Stimulated activated CD8-positive, alpha-beta memory T cell treated with anti-CD3 and anti-CD28 coated beads, Interleukin-7, amount 100 ng/mL, for 1 hour (primary cell): Measurements from ENCODE around the gene FSCN2.

Experiments used
- DNase-seq, 2 donors: peaks; one replicate each; pipeline ENCODE4 v3.0.0-alpha.2; 2020; ENCODE audit warnings: low read depth in 2 of 2

FSCN2 gene

GRCh38 chr17:81557276-81558114, 29.3 kb downstream of the FSCN2 start:
- no peak for DNase-seq

GRCh38 chr17:81558115-81558468, 29.9 kb downstream of the FSCN2 start:
- DNase-seq = no peak

- no peak for DNase-seq
These were observed 31.0 kb downstream of the FSCN2 start for GRCh38 chr17:81558941-81559806.

GRCh38 chr17:81561494-81561885, 33.3 kb downstream of the FSCN2 start:
- DNase-seq = no peak

- DNase-seq = no peak
These were observed 35.8 kb downstream of the FSCN2 start for GRCh38 chr17:81563861-81564586.

GRCh38 chr17:81564778-81565177, 36.6 kb downstream of the FSCN2 start:
- no peak for DNase-seq

- DNase-seq = no peak
These were observed 37.1 kb downstream of the FSCN2 start for GRCh38 chr17:81565231-81565630.

GRCh38 chr17:81566461-81567126, 38.4 kb downstream of the FSCN2 start:
- no peak for DNase-seq

GRCh38 chr17:81567191-81567590, 39.0 kb downstream of the FSCN2 start:
- DNase-seq = no peak

- DNase-seq = no peak
These were observed 40.2 kb downstream of the FSCN2 start for GRCh38 chr17:81568416-81568815.

- DNase-seq = no peak
These were observed 41.9 kb downstream of the FSCN2 start for GRCh38 chr17:81569986-81570514.

GRCh38 chr17:81570964-81571363, 42.8 kb downstream of the FSCN2 start:
- DNase-seq = no peak

- no peak for DNase-seq
These were observed 44.5 kb downstream of the FSCN2 start for GRCh38 chr17:81572563-81573168.

GRCh38 chr17:81573794-81574642, 45.8 kb downstream of the FSCN2 start:
- DNase-seq = no peak

- no peak for DNase-seq
These were observed 46.4 kb downstream of the FSCN2 start for GRCh38 chr17:81574643-81574956.

- DNase-seq = no peak
These were observed 47.7 kb downstream of the FSCN2 start for GRCh38 chr17:81575836-81576235.

GRCh38 chr17:81576621-81577277, 48.6 kb downstream of the FSCN2 start:
- DNase-seq = no peak

GRCh38 chr17:81577278-81578000, 49.3 kb downstream of the FSCN2 start:
- no peak for DNase-seq

- DNase-seq = no peak
These were observed 49.9 kb downstream of the FSCN2 start for GRCh38 chr17:81578038-81578441.
